Measurements from ENCODE around the gene ATRAID. TPM values are rescaled to one million over a fixed set of nuclear protein-coding genes. Genes with fewer than 3 reads are reported as not detected.

The ATRAID gene
- total and polyA plus RNA-seq, 2 of the 8 experiments (the other 6 are each of a cell fraction or from before 2014, with no cell fraction given): 109 to 280 TPM

GRCh38 chr2:27261926-27262298, 50.1 kb downstream of the ATRAID start:
- Histone ChIP-seq H2BK120ac (replicated peaks; ENCODE audit: low read depth, low read length) (no peak overlapping the region), H3K27ac (ENCODE audit: low read depth, low read length) (no peak overlapping the region), H3K4me2 (ENCODE audit: insufficient read depth in 1 of 2, low read depth in 2 of 2, low read length in 2 of 2) (peak overlapping the region; percentile 88 to 99), H3K9me3 (ENCODE audit: insufficient read depth in 2 of 2, low read depth in 1 of 2, low read length in 1 of 2) (no peaks in the 10 kb centered on the region), H2AK5ac (ENCODE audit: low read depth, low read length) (no peak overlapping the region), H3K14ac (ENCODE audit: insufficient read length) (no peak overlapping the region), H4K8ac (ENCODE audit: extremely low read depth, insufficient read depth, low read length) (peak overlapping the region; percentile 45; the same call in 1 of the 2 replicates), H4K5ac (ENCODE audit: insufficient read length, low read depth, low read length) (no peak overlapping the region), H3K18ac (ENCODE audit: extremely low read depth, low read length) (peak overlapping the region; percentile 15; the same call in 1 of the 2 replicates), H3K9ac (replicated peaks in 1 of 4; ENCODE audit: extremely low read depth in 1 of 4, low read depth in 3 of 4, low read length in 3 of 4) (peak overlapping the region in 3 of 4 experiments; percentile 1 to 65 (median 4); a peak in 1 of 7 replicates), H2AFZ (ENCODE audit: low read length) (no peak overlapping the region), H3K79me2 (ENCODE audit: control insufficient read depth in 1 of 2, insufficient read depth in 2 of 2, low read length in 2 of 2) (peaks cover 0 to 2% of the 10 kb centered on the region in 2 experiments; a peak in 1 of 4 replicates), H3K27me3 (replicated peaks in 1 of 4; ENCODE audit: control insufficient read depth in 3 of 4, extremely low read depth in 1 of 4, insufficient read depth in 3 of 4, low read length in 3 of 4) (peaks cover 39 to 67% (median 59%) of the 10 kb centered on the region in 4 experiments), H2BK15ac (ENCODE audit: low read length) (no peak overlapping the region), H3K4me1 (replicated peaks in 1 of 4; ENCODE audit: control insufficient read depth in 3 of 4, insufficient read depth in 4 of 4, low read length in 3 of 4) (peaks cover 3 to 19% (median 14%) of the 10 kb centered on the region in 4 experiments), H2BK12ac (ENCODE audit: low read depth, low read length) (no peak overlapping the region), H3K79me1 (ENCODE audit: low read depth, low read length) (no peaks in the 10 kb centered on the region), H3K23ac (ENCODE audit: insufficient read length) (no peak overlapping the region), H3K23me2 (ENCODE audit: low read depth, low read length) (peaks cover 19% of the 10 kb centered on the region; the same call in 1 of the 2 replicates), H3K56ac (replicated peaks; ENCODE audit: insufficient read length, low read depth, low read length) (no peak overlapping the region), H2BK20ac (ENCODE audit: low read length) (no peak overlapping the region), H3K4ac (replicated peaks; ENCODE audit: insufficient read length, low read depth, low read length) (no peak overlapping the region), H3K36me3 (ENCODE audit: control insufficient read depth in 2 of 4, insufficient read depth in 4 of 4, low read length in 3 of 4) (no peaks in the 10 kb centered on the region), H2BK5ac (ENCODE audit: low read depth, low read length) (no peak overlapping the region), H3K4me3 (ENCODE audit: extremely low read depth in 1 of 4, insufficient read depth in 2 of 4, low read depth in 3 of 4, low read length in 4 of 4) (peak overlapping the region; percentile 60 to 85 (median 63)), H4K20me1 (replicated peaks in 1 of 2; ENCODE audit: control insufficient read depth in 1 of 2, insufficient read depth in 2 of 2, low read length in 2 of 2) (peaks cover 0 to 8% of the 10 kb centered on the region in 2 experiments), H4K91ac (replicated peaks; ENCODE audit: insufficient read length, low read length) (no peak overlapping the region)
- TF ChIP-seq CTCF (IDR thresholded peaks at IDR 0.05; ENCODE audit: control extremely low read depth in 1 of 3, insufficient read depth in 1 of 3, low read depth in 1 of 3, low read length in 3 of 3) (no peak), SUZ12 (IDR thresholded peaks at IDR 0.05; ENCODE audit: low read length) (0 out of 2 replicates have a peak, but pooled peaks have one; percentile 47), KDM4A (IDR thresholded peaks at IDR 0.05; ENCODE audit: low read depth, low read length, severe bottlenecking) (no peak), EZH2 (IDR thresholded peaks at IDR 0.05; ENCODE audit: low read depth, low read length, severe bottlenecking) (peak; percentile 25)
- ChIA-PET POLR2A (ENCODE audit: partially characterized antibody) (interaction anchor here (0.7 to 8.2 kb wide), 7 partner anchors 11 to 53 kb away, joined by 3 to 71 read pairs (median 5); partner anchors contain the start of genes ATRAID, CAD, DNAJC5G and SLC5A6), CTCF (ENCODE audit: partially characterized antibody) (interaction anchor here (0.9 to 14.1 kb wide), 4 partner anchors 11 to 19 kb away, joined by 3 to 288 read pairs (median 16); partner anchors contain the start of genes DNAJC5G and TRIM54)
- FAIRE-seq (no peak), DNase-seq (ENCODE audit: low read depth in 1 of 2, low spot score in 2 of 2) (peak in 1 of 2 experiments; percentile 55)
- WGBS, 2 experiments (ENCODE audit: extremely low coverage in 1 of 2, insufficient coverage in 1 of 2, insufficient read length in 1 of 2, insufficient replicate concordance in 2 of 2, low coverage in 1 of 2, low lambda C conversion rate in 2 of 2, missing lambda C conversion rate in 1 of 2): 7% methylated on average over 10 of the region's 40 CpGs; no CpG with 5 or more reads in 1 of the 2 experiments

All from H1 (cell line).